Keratinocyte (primary cell): ENCODE results near the gene MINDY4. TPM values are rescaled to one million over a fixed set of nuclear protein-coding genes. Genes with fewer than 3 reads are reported as not detected.

Experiments
- DNase-seq: peaks from one replicate; pipeline ENCODE4 v3.0.0-alpha.2; 2011; ENCODE audit warnings: low read depth, missing footprints, low spot score
- FAIRE-seq: peaks from 2 replicates; lab custom pipeline; 2011; peaks lifted over from hg19 to GRCh38; lab: Jason Lieb, UNC
- H2AFZ ChIP-seq: 2 replicates; pipeline ENCODE4 v1.6.0; 2012; ENCODE audit warnings: low read length, control low read depth, inconsistent platforms; ENCODE audit not compliant: control insufficient read depth
- H3K27ac ChIP-seq: 2 replicates; pipeline ENCODE4 v1.5.1; 2011; ENCODE audit warnings: low read length; ENCODE audit not compliant: control insufficient read depth, insufficient read depth
- H3K27me3 ChIP-seq: 3 replicates; pipeline ENCODE4 v1.6.0; 2011; ENCODE audit warnings: low read length; ENCODE audit not compliant: control insufficient read depth, insufficient read depth; ENCODE audit errors: extremely low read depth
- H3K36me3 ChIP-seq, 2 experiments: 2 replicates in 1 of 2; 3 replicates in 1 of 2; pipeline ENCODE4 v1.5.1; 2011; ENCODE audit warnings: low read length in 2 of 2, mild to moderate bottlenecking in 1 of 2; ENCODE audit not compliant: control insufficient read depth in 2 of 2, insufficient read depth in 2 of 2; ENCODE audit errors: extremely low read depth in 1 of 2
- H3K4me1 ChIP-seq: 3 replicates; pipeline ENCODE4 v1.5.1; 2011; ENCODE audit warnings: low read length; ENCODE audit not compliant: control insufficient read depth, insufficient read depth; ENCODE audit errors: extremely low read depth
- H3K4me2 ChIP-seq: 3 replicates; pipeline ENCODE4 v1.6.0; 2011; ENCODE audit warnings: low read depth, low read length; ENCODE audit not compliant: control insufficient read depth, insufficient read depth; ENCODE audit errors: extremely low read depth
- H3K4me3 ChIP-seq, 3 experiments: fragments of 200-600 bp in 1 of 3; sonication (generic) in 1 of 3; 2 replicates in 2 of 3; 3 replicates in 1 of 3; pipeline ENCODE4 v1.5.1; 2011 to 2016; ENCODE audit warnings: low read length in 3 of 3, mild to moderate bottlenecking in 3 of 3, control low read depth in 2 of 3, inconsistent platforms in 1 of 3, low read depth in 1 of 3, mixed read lengths in 1 of 3, mixed run types in 1 of 3, moderate library complexity in 1 of 3; ENCODE audit not compliant: control insufficient read depth in 2 of 3, insufficient read depth in 2 of 3; ENCODE audit errors: extremely low read depth in 1 of 3
- H3K79me2 ChIP-seq: 2 replicates; pipeline ENCODE4 v1.6.0; 2012; ENCODE audit warnings: low read length; ENCODE audit not compliant: control insufficient read depth, insufficient read depth
- H3K9ac ChIP-seq: 3 replicates; pipeline ENCODE4 v1.6.0; 2011; ENCODE audit warnings: low read length; ENCODE audit not compliant: control insufficient read depth, insufficient read depth; ENCODE audit errors: extremely low read depth
- H3K9me1 ChIP-seq: 3 replicates; pipeline ENCODE4 v1.6.0; 2011; ENCODE audit warnings: low read length; ENCODE audit not compliant: control insufficient read depth, insufficient read depth; ENCODE audit errors: extremely low read depth
- H3K9me3 ChIP-seq: 2 replicates; pipeline ENCODE4 v1.5.1; 2012; ENCODE audit warnings: low read depth, low read length; ENCODE audit not compliant: control insufficient read depth
- H4K20me1 ChIP-seq: 3 replicates; pipeline ENCODE4 v1.6.0; 2011; ENCODE audit warnings: low read length; ENCODE audit not compliant: control insufficient read depth, insufficient read depth; ENCODE audit errors: extremely low read depth
- EZH2 ChIP-seq: IDR thresholded peaks from one replicate; pipeline ENCODE4 v1.6.1; 2012; ENCODE audit warnings: inconsistent platforms, mild to moderate bottlenecking, low read length, moderate library complexity
- dilution Hi-C: fragments of 300-500 bp; cut with MboI; formaldehyde crosslinking; loops from one replicate; pipeline ENCODE4 v1.7.0; 2020; ENCODE audit warnings: low sequenced_read_pairs; ENCODE audit not compliant: extremely low pct_ligation_motif_present
- polyA plus RNA-seq, 5 experiments: library from polyadenylated mRNA; depleted of rRNA in 3 of 5; stranded (reverse) in 3 of 5; stranded (forward) in 1 of 5; unstranded in 1 of 5; fragments of >200 nt; gene quantifications; 1 replicate in 1 of 5; 2 replicates in 3 of 5; 3 replicates in 1 of 5; pipeline versions ENCODE4 v1.2.1 to v1.2.3, GENCODE V29; 2011 to 2012; ENCODE audit warnings: missing spikeins in 2 of 5, low read depth in 1 of 5, low replicate concordance in 1 of 5
- TF ChIP-seq, protein P1 (sequence below), 3 experiments: IDR thresholded peaks in 1 of 3; conservative IDR thresholded peaks in 1 of 3; optimal IDR thresholded peaks in 1 of 3; 2 replicates in 2 of 3; 3 replicates in 1 of 3; pipeline versions ENCODE3 to v1.5.1; 2011; ENCODE audit warnings: low read length in 3 of 3, mild to moderate bottlenecking in 3 of 3, moderate library complexity in 2 of 3, control low read depth in 1 of 3, inconsistent platforms in 1 of 3; ENCODE audit not compliant: insufficient read depth in 2 of 3; ENCODE audit errors: extremely low read depth in 1 of 3

The MINDY4 gene
- polyA plus RNA-seq, 1 donor (not counting 4 experiments of a cell fraction or from before 2014, with no cell fraction given) = 1.5 TPM

DNA sequence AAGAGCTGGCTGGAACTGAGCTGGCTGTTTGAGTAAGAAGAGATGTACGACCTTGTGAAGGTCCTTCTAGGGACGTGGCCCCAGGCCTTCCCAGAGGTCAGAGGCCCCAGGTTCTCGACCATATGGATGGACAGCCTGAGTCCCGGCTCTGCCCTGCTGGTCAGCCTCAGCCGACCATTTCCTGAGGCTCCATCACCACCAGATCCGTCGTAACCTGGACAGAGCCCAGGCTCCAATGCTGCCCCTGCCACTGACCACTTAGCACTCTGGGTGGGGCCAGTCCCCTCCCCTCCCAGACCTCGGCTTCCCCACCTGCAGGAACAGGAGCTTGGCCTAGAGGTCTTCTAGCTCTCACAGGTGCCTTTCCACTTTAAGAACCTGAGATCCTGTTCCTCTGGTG is 29.9 kb upstream of the MINDY4 start:
- dilution Hi-C loops = loop anchor here (25.0 kb wide), 1 partner anchor 104 kb away; no protein-coding TSS in a partner anchor
- DNase-seq (no peak), FAIRE-seq (no peak)
- H3K4me3 ChIP-seq = no peak overlapping the region
- no peak overlapping the region for H2AFZ ChIP-seq
- H3K79me2 ChIP-seq = no peaks in the 10 kb centered on the region
- H3K9me1 ChIP-seq = no peaks in the 10 kb centered on the region
- no peaks in the 10 kb centered on the region for H3K9me3 ChIP-seq
- no peak overlapping the region for H3K4me2 ChIP-seq
- TF ChIP-seq, protein P1, sequence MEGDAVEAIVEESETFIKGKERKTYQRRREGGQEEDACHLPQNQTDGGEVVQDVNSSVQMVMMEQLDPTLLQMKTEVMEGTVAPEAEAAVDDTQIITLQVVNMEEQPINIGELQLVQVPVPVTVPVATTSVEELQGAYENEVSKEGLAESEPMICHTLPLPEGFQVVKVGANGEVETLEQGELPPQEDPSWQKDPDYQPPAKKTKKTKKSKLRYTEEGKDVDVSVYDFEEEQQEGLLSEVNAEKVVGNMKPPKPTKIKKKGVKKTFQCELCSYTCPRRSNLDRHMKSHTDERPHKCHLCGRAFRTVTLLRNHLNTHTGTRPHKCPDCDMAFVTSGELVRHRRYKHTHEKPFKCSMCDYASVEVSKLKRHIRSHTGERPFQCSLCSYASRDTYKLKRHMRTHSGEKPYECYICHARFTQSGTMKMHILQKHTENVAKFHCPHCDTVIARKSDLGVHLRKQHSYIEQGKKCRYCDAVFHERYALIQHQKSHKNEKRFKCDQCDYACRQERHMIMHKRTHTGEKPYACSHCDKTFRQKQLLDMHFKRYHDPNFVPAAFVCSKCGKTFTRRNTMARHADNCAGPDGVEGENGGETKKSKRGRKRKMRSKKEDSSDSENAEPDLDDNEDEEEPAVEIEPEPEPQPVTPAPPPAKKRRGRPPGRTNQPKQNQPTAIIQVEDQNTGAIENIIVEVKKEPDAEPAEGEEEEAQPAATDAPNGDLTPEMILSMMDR (optimal IDR thresholded peaks at IDR 0.05 in 1 of 3, IDR thresholded peaks at IDR 0.05 in 1 of 3, conservative IDR thresholded peaks at IDR 0.05 in 1 of 3; ENCODE audit: extremely low read depth in 1 of 3, insufficient read depth in 2 of 3, low read length in 3 of 3) = no peak
- no peak for TF ChIP-seq EZH2
- H3K4me1 ChIP-seq = no peaks in the 10 kb centered on the region
- no peaks in the 10 kb centered on the region for H4K20me1 ChIP-seq
- H3K27me3 ChIP-seq = peaks cover 7% of the 10 kb centered on the region
- H3K36me3 ChIP-seq = no peaks in the 10 kb centered on the region
- no peak overlapping the region for H3K9ac ChIP-seq
- H3K27ac ChIP-seq = no peak overlapping the region

GRCh38 chr7:30743371-30744074 is 27.7 kb upstream of the MINDY4 start:
- H2AFZ ChIP-seq = no peak overlapping the region
- no peak overlapping the region for H3K9ac ChIP-seq
- H3K4me3 ChIP-seq = no peak overlapping the region
- no peaks in the 10 kb centered on the region for H3K4me1 ChIP-seq
- H3K27ac ChIP-seq = no peak overlapping the region
- no peaks in the 10 kb centered on the region for H4K20me1 ChIP-seq
- no peak for TF ChIP-seq EZH2
- TF ChIP-seq, protein P1 (optimal IDR thresholded peaks at IDR 0.05 in 1 of 3, IDR thresholded peaks at IDR 0.05 in 1 of 3, conservative IDR thresholded peaks at IDR 0.05 in 1 of 3; ENCODE audit: extremely low read depth in 1 of 3, insufficient read depth in 2 of 3, low read length in 3 of 3) = peak; percentile 19 to 70 (median 27)
- H3K36me3 ChIP-seq = no peaks in the 10 kb centered on the region
- no peaks in the 10 kb centered on the region for H3K9me1 ChIP-seq
- FAIRE-seq (no peak), DNase-seq (no peak)
- no peak overlapping the region for H3K4me2 ChIP-seq
- peaks cover 4% of the 10 kb centered on the region for H3K27me3 ChIP-seq
- H3K79me2 ChIP-seq = no peaks in the 10 kb centered on the region
- no peaks in the 10 kb centered on the region for H3K9me3 ChIP-seq
- dilution Hi-C loops = loop anchor here (25.0 kb wide), 1 partner anchor 106 kb away; no protein-coding TSS in a partner anchor
